H1 (cell line): ENCODE data around the gene TRIM41. TPM values are rescaled to one million over a fixed set of nuclear protein-coding genes. Genes with fewer than 3 reads are reported as not detected.

Source experiments
- CHD1 ChIP-seq: IDR thresholded peaks from 2 replicates; pipeline ENCODE4 v1.6.1; 2012; ENCODE audit warnings: low read depth, low read length, improper control_type of control experiment
- CHD2 ChIP-seq: IDR thresholded peaks from 2 replicates; pipeline ENCODE4 v1.6.1; 2012; ENCODE audit warnings: low read length, improper control_type of control experiment
- CREB1 ChIP-seq: IDR thresholded peaks from 2 replicates; pipeline ENCODE4 v1.6.1; 2012; ENCODE audit warnings: inconsistent platforms
- MAFK ChIP-seq: IDR thresholded peaks from 2 replicates; pipeline ENCODE4 v1.6.1; 2012; ENCODE audit warnings: low read depth, mild to moderate bottlenecking, improper control_type of control experiment, low read length
- RBBP5 ChIP-seq: IDR thresholded peaks from 2 replicates; pipeline ENCODE4 v1.7.1; 2012; ENCODE audit warnings: low read depth, mild to moderate bottlenecking, inconsistent platforms, low read length, moderate library complexity, borderline replicate concordance
- SIN3A ChIP-seq, 2 experiments: IDR thresholded peaks in 1 of 2; conservative IDR thresholded peaks in 1 of 2; 2 replicates each; pipeline ENCODE4 v1.6.1; 2011 to 2012; ENCODE audit warnings: low read length in 2 of 2, improper control_type of control experiment in 1 of 2, low read depth in 1 of 2, mild to moderate bottlenecking in 1 of 2
- SUZ12 ChIP-seq: fragments of 200-600 bp; sonication (generic); IDR thresholded peaks from 2 replicates; pipeline ENCODE4 v1.6.1; 2012; ENCODE audit warnings: mild to moderate bottlenecking, inconsistent platforms, low read length, moderate library complexity, mixed read lengths
- TCF12 ChIP-seq: IDR thresholded peaks from 2 replicates; pipeline ENCODE4 v1.6.1; 2011; ENCODE audit warnings: low read depth, mild to moderate bottlenecking, low read length
- TEAD4 ChIP-seq: IDR thresholded peaks from 2 replicates; pipeline ENCODE4 v1.6.1; 2012; ENCODE audit warnings: low read depth, low read length, inconsistent platforms, mixed read lengths
- polyA plus RNA-seq, 7 experiments: library from polyadenylated mRNA; depleted of rRNA in 3 of 7; stranded (reverse) in 5 of 7; unstranded in 2 of 7; fragments of >200 nt in 5 of 7; fragments of 200-250 nt in 2 of 7; gene quantifications; 1 replicate in 5 of 7; 2 replicates in 1 of 7; 4 replicates in 1 of 7; pipeline versions ENCODE4 v1.2.1 to v1.2.3, GENCODE V29; 2011 to 2013; ENCODE audit warnings: missing spikeins in 2 of 7, mixed read lengths in 2 of 7
- total RNA-seq: library from RNA; stranded (reverse); fragmentation: NEBNext Ultra II Directional; extraction: Animal tissue kit (Norgen Biotek cat#: 25700); gene quantifications from 2 replicates; pipeline ENCODE4 v1.2.1, GENCODE V29; 2021
- TF ChIP-seq, protein P1 (sequence below): fragments of 300-600 bp; sonication (generic); IDR thresholded peaks from 2 replicates; pipeline ENCODE4 v1.7.1; 2012; ENCODE audit warnings: low read length, moderate library complexity, mild to moderate bottlenecking, inconsistent platforms; ENCODE audit not compliant: insufficient replicate concordance

Gene TRIM41
- total and polyA plus RNA-seq, 2 of the 8 experiments (the other 6 are each of a cell fraction or from before 2014, with no cell fraction given) = 12.9 to 21.6 TPM

DNA sequence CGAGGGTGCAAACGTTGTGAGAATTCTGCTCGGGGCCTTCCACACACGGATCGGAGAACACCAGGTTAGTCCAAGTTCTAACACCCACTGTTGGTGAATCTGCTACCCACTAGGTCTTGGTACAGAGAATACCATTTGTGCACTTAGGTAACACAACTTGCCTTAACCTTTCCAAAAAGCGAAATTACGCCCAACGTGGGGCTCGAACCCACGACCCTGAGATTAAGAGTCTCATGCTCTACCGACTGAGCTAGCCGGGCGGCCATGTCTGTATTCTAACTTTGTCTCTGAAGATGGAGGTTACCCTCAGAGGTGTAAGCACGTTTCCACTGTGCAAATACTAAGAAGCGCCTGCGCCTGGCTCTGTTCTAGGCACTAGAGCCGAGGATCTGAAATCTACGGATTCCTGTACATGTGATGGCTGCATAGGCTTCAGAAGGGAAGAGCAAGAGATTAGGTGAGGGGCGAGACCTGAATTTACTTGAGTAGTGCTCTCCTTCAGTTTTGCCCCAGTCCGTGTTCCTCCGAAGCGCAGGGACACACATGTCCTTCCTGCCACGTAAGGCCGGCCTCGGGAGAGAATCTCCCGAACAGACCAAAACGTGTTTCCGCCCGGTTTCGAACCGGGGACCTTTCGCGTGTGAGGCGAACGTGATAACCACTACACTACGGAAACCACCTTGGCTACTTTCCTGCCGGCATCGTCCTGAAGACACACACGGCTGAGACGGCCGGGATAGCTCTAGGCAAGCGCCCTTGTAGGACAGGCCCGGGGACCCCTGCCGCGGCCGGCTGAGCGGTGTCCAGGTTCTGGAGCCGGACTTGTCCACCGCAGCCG lies 1.1 kb upstream of the TRIM41 start (continued):
- TF ChIP-seq SIN3A (conservative IDR thresholded peaks at IDR 0.05 in 1 of 2, IDR thresholded peaks at IDR 0.05 in 1 of 2; ENCODE audit: low read depth in 1 of 2, low read length in 2 of 2) (peak; percentile 18 to 53; a peak in 1 of 4 replicates), TCF12 (no peak), TEAD4 (peak; percentile 87), CHD2 (peak; percentile 6; the same call in 1 of the 2 replicates), CHD1 (no peak), CREB1 (peak; percentile 58; the same call in 1 of the 2 replicates), RBBP5 (0 out of 2 replicates have a peak, but pooled peaks have one; percentile 59), SUZ12 (no peak), MAFK (peak; percentile 85; the same call in 1 of the 2 replicates)
- TF ChIP-seq, protein P1, sequence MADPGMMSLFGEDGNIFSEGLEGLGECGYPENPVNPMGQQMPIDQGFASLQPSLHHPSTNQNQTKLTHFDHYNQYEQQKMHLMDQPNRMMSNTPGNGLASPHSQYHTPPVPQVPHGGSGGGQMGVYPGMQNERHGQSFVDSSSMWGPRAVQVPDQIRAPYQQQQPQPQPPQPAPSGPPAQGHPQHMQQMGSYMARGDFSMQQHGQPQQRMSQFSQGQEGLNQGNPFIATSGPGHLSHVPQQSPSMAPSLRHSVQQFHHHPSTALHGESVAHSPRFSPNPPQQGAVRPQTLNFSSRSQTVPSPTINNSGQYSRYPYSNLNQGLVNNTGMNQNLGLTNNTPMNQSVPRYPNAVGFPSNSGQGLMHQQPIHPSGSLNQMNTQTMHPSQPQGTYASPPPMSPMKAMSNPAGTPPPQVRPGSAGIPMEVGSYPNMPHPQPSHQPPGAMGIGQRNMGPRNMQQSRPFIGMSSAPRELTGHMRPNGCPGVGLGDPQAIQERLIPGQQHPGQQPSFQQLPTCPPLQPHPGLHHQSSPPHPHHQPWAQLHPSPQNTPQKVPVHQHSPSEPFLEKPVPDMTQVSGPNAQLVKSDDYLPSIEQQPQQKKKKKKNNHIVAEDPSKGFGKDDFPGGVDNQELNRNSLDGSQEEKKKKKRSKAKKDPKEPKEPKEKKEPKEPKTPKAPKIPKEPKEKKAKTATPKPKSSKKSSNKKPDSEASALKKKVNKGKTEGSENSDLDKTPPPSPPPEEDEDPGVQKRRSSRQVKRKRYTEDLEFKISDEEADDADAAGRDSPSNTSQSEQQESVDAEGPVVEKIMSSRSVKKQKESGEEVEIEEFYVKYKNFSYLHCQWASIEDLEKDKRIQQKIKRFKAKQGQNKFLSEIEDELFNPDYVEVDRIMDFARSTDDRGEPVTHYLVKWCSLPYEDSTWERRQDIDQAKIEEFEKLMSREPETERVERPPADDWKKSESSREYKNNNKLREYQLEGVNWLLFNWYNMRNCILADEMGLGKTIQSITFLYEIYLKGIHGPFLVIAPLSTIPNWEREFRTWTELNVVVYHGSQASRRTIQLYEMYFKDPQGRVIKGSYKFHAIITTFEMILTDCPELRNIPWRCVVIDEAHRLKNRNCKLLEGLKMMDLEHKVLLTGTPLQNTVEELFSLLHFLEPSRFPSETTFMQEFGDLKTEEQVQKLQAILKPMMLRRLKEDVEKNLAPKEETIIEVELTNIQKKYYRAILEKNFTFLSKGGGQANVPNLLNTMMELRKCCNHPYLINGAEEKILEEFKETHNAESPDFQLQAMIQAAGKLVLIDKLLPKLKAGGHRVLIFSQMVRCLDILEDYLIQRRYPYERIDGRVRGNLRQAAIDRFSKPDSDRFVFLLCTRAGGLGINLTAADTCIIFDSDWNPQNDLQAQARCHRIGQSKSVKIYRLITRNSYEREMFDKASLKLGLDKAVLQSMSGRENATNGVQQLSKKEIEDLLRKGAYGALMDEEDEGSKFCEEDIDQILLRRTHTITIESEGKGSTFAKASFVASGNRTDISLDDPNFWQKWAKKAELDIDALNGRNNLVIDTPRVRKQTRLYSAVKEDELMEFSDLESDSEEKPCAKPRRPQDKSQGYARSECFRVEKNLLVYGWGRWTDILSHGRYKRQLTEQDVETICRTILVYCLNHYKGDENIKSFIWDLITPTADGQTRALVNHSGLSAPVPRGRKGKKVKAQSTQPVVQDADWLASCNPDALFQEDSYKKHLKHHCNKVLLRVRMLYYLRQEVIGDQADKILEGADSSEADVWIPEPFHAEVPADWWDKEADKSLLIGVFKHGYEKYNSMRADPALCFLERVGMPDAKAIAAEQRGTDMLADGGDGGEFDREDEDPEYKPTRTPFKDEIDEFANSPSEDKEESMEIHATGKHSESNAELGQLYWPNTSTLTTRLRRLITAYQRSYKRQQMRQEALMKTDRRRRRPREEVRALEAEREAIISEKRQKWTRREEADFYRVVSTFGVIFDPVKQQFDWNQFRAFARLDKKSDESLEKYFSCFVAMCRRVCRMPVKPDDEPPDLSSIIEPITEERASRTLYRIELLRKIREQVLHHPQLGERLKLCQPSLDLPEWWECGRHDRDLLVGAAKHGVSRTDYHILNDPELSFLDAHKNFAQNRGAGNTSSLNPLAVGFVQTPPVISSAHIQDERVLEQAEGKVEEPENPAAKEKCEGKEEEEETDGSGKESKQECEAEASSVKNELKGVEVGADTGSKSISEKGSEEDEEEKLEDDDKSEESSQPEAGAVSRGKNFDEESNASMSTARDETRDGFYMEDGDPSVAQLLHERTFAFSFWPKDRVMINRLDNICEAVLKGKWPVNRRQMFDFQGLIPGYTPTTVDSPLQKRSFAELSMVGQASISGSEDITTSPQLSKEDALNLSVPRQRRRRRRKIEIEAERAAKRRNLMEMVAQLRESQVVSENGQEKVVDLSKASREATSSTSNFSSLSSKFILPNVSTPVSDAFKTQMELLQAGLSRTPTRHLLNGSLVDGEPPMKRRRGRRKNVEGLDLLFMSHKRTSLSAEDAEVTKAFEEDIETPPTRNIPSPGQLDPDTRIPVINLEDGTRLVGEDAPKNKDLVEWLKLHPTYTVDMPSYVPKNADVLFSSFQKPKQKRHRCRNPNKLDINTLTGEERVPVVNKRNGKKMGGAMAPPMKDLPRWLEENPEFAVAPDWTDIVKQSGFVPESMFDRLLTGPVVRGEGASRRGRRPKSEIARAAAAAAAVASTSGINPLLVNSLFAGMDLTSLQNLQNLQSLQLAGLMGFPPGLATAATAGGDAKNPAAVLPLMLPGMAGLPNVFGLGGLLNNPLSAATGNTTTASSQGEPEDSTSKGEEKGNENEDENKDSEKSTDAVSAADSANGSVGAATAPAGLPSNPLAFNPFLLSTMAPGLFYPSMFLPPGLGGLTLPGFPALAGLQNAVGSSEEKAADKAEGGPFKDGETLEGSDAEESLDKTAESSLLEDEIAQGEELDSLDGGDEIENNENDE = no peak
